ENCODE results near the gene SEC24C. TPM values are rescaled to one million over a fixed set of nuclear protein-coding genes. Genes with fewer than 3 reads are reported as not detected.
"Not testable (repeated sequence)": the region's sequence is repeated elsewhere in the genome, so short reads cannot be mapped to it uniquely, and the experiment has no call there.

SEC24C gene
- total RNA-seq, 1 donor from 2014 or later: 72.3 TPM

GRCh38 chr10:73789659-73790055, 45.5 kb downstream of the SEC24C start:
- DNase-seq (ENCODE audit: extremely low read depth, low read depth, low spot score): no peak

GRCh38 chr10:73790886-73791625, 46.9 kb downstream of the SEC24C start:
- DNase-seq (ENCODE audit: extremely low read depth, low read depth, low spot score): no peak

GRCh38 chr10:73791871-73792400, 47.8 kb downstream of the SEC24C start:
- no peak for DNase-seq (ENCODE audit: extremely low read depth, low read depth, low spot score)

GRCh38 chr10:73793456-73793855, 49.3 kb downstream of the SEC24C start:
- no peak for DNase-seq (ENCODE audit: extremely low read depth, low read depth, low spot score)

GRCh38 chr10:73795491-73795890, 51.3 kb downstream of the SEC24C start:
- DNase-seq (ENCODE audit: extremely low read depth, low read depth, low spot score): not testable (repeated sequence)

- not testable (repeated sequence) for DNase-seq (ENCODE audit: extremely low read depth, low read depth, low spot score)
Observed at GRCh38 chr10:73796035-73796434, 51.9 kb downstream of the SEC24C start.

GRCh38 chr10:73796766-73797165, 52.6 kb downstream of the SEC24C start:
- DNase-seq (ENCODE audit: extremely low read depth, low read depth, low spot score): no peak

GRCh38 chr10:73797324-73798025, 53.3 kb downstream of the SEC24C start:
- DNase-seq (ENCODE audit: extremely low read depth, low read depth, low spot score): no peak

GRCh38 chr10:73798087-73798486, 53.9 kb downstream of the SEC24C start:
- DNase-seq (ENCODE audit: extremely low read depth, low read depth, low spot score): no peak

- no peak for DNase-seq (ENCODE audit: extremely low read depth, low read depth, low spot score)
Observed at GRCh38 chr10:73798927-73799560, 54.9 kb downstream of the SEC24C start.

GRCh38 chr10:73799899-73800559, 55.9 kb downstream of the SEC24C start:
- DNase-seq (ENCODE audit: extremely low read depth, low read depth, low spot score): no peak

- no peak for DNase-seq (ENCODE audit: extremely low read depth, low read depth, low spot score)
Observed at GRCh38 chr10:73800560-73801252, 56.5 kb downstream of the SEC24C start.

GRCh38 chr10:73801253-73801590, 57.0 kb downstream of the SEC24C start:
- DNase-seq (ENCODE audit: extremely low read depth, low read depth, low spot score): no peak

- no peak for DNase-seq (ENCODE audit: extremely low read depth, low read depth, low spot score)
Observed at GRCh38 chr10:73802276-73802991, 58.3 kb downstream of the SEC24C start.

- DNase-seq (ENCODE audit: extremely low read depth, low read depth, low spot score): no peak
Observed at GRCh38 chr10:73803680-73804286, 59.6 kb downstream of the SEC24C start.

- DNase-seq (ENCODE audit: extremely low read depth, low read depth, low spot score): no peak
Observed at GRCh38 chr10:73806176-73806950, 62.2 kb downstream of the SEC24C start.

GRCh38 chr10:73807471-73807870, 63.3 kb downstream of the SEC24C start:
- DNase-seq (ENCODE audit: extremely low read depth, low read depth, low spot score): no peak

- DNase-seq (ENCODE audit: extremely low read depth, low read depth, low spot score): no peak
Observed at GRCh38 chr10:73808021-73808815, 64.0 kb downstream of the SEC24C start.

Data from glomerular endothelial cell (primary cell).